NCI-H1417 (cell line): Measurements from ENCODE around the gene ELF4.
"Not testable (repeated sequence)": the region's sequence is repeated elsewhere in the genome, so short reads cannot be mapped to it uniquely, and the experiment has no call there.

ENCODE experiments used
- DNase-seq, 3 experiments: peaks; one replicate each; lab custom pipeline; 2025; lab: John Stamatoyannopoulos, UW

Gene ELF4

GRCh38 chrX:130110379-130111219, at the start of gene ELF4:
Gene ELF4, minus strand, starts transcription at chrX:130110497. Its CDS starts 29,167 bp downstream, at chrX:130081330.
- DNase-seq = peak in 2 of 3 experiments; percentile 65 to 77

- DNase-seq = no peak
These were observed 49.5 kb upstream of the ELF4 start for GRCh38 chrX:130159776-130160175.

GRCh38 chrX:130158311-130158710, 48.0 kb upstream of the ELF4 start:
- no peak for DNase-seq

- no peak for DNase-seq
These were observed 45.3 kb upstream of the ELF4 start for GRCh38 chrX:130155564-130155963.

GRCh38 chrX:130147631-130148030, 37.3 kb upstream of the ELF4 start:
- no peak for DNase-seq

- DNase-seq = no peak
These were observed 34.8 kb upstream of the ELF4 start for GRCh38 chrX:130145123-130145522.

GRCh38 chrX:130144509-130144908, 34.2 kb upstream of the ELF4 start:
- no peak for DNase-seq

- peak in 1 of 3 experiments; percentile 70 for DNase-seq
These were observed 29.3 kb upstream of the ELF4 start for GRCh38 chrX:130139474-130140201.

- no peak for DNase-seq
These were observed 26.7 kb upstream of the ELF4 start for GRCh38 chrX:130136961-130137360.

- DNase-seq = no peak
These were observed 26.2 kb upstream of the ELF4 start for GRCh38 chrX:130136496-130136895.

- no peak for DNase-seq
These were observed 20.7 kb upstream of the ELF4 start for GRCh38 chrX:130130990-130131389.

GRCh38 chrX:130125091-130125874, 15.0 kb upstream of the ELF4 start:
- DNase-seq = no peak

- DNase-seq = no peak
These were observed 14.3 kb upstream of the ELF4 start for GRCh38 chrX:130124577-130124976.

GRCh38 chrX:130121505-130121800, 11.2 kb upstream of the ELF4 start:
- no peak for DNase-seq

GRCh38 chrX:130120746-130121504, 10.6 kb upstream of the ELF4 start:
- DNase-seq = no peak

GRCh38 chrX:130120321-130120731, 10.0 kb upstream of the ELF4 start:
- no peak for DNase-seq

- DNase-seq = no peak
These were observed 9.1 kb upstream of the ELF4 start for GRCh38 chrX:130119312-130119898.

- no peak for DNase-seq
These were observed 8.4 kb upstream of the ELF4 start for GRCh38 chrX:130118441-130119311.

GRCh38 chrX:130117166-130117565, 6.9 kb upstream of the ELF4 start:
- no peak for DNase-seq

- not testable (repeated sequence) for DNase-seq
These were observed 5.0 kb upstream of the ELF4 start for GRCh38 chrX:130115119-130115885.
